HG03280 (cell line): ENCODE results near the gene PDCD1LG2.
A peak's percentile ranks its signal among the peaks of the same experiment; 100 is the strongest.
"Not testable (repeated sequence)": the region's sequence is repeated elsewhere in the genome, so short reads cannot be mapped to it uniquely, and the experiment has no call there.

Experiments
- ATAC-seq: cut with Tn5 transposase; IDR thresholded peaks from one replicate; pipeline ENCODE4 v1.9.1; 2021; ENCODE audit warnings: mild to moderate bottlenecking, moderate library complexity; ENCODE audit not compliant: unreplicated experiment

PDCD1LG2 gene

GRCh38 chr9:5563417-5563815 is 53.1 kb downstream of the PDCD1LG2 start:
- no peak for ATAC-seq

- no peak for ATAC-seq
These were observed 53.6 kb downstream of the PDCD1LG2 start for GRCh38 chr9:5563886-5564285.

GRCh38 chr9:5566054-5566618 is 55.8 kb downstream of the PDCD1LG2 start:
- no peak for ATAC-seq

GRCh38 chr9:5568868-5569267 is 58.5 kb downstream of the PDCD1LG2 start:
- ATAC-seq: no peak

GRCh38 chr9:5569409-5569808 is 59.1 kb downstream of the PDCD1LG2 start:
- ATAC-seq: no peak

- ATAC-seq: no peak
These were observed 59.6 kb downstream of the PDCD1LG2 start for GRCh38 chr9:5569891-5570290.

GRCh38 chr9:5571629-5572232 is 61.4 kb downstream of the PDCD1LG2 start:
- no peak for ATAC-seq

- ATAC-seq: no peak
These were observed 63.8 kb downstream of the PDCD1LG2 start for GRCh38 chr9:5574097-5574496.

GRCh38 chr9:5575000-5575399 is 64.7 kb downstream of the PDCD1LG2 start:
- ATAC-seq: no peak

- no peak for ATAC-seq
These were observed 66.9 kb downstream of the PDCD1LG2 start for GRCh38 chr9:5577225-5577624.

- no peak for ATAC-seq
These were observed 67.8 kb downstream of the PDCD1LG2 start for GRCh38 chr9:5578018-5578697.

GRCh38 chr9:5578698-5579085 is 68.4 kb downstream of the PDCD1LG2 start:
- ATAC-seq: no peak

GRCh38 chr9:5579881-5580280 is 69.5 kb downstream of the PDCD1LG2 start:
- ATAC-seq: no peak

- no peak for ATAC-seq
These were observed 70.3 kb downstream of the PDCD1LG2 start for GRCh38 chr9:5580650-5581049.

- ATAC-seq: not testable (repeated sequence)
These were observed 71.4 kb downstream of the PDCD1LG2 start for GRCh38 chr9:5581706-5582105.

- peak; percentile 56 for ATAC-seq
These were observed 72.5 kb downstream of the PDCD1LG2 start for GRCh38 chr9:5582835-5583195.

- ATAC-seq: peak; percentile 31
These were observed 76.1 kb downstream of the PDCD1LG2 start for GRCh38 chr9:5586391-5586802.

- ATAC-seq: peak; percentile 24
These were observed 76.7 kb downstream of the PDCD1LG2 start for GRCh38 chr9:5587024-5587423.

- no peak for ATAC-seq
These were observed 81.9 kb downstream of the PDCD1LG2 start for GRCh38 chr9:5592231-5592630.

GRCh38 chr9:5592904-5593303 is 82.6 kb downstream of the PDCD1LG2 start:
- ATAC-seq: no peak

GRCh38 chr9:5593904-5594303 is 83.6 kb downstream of the PDCD1LG2 start:
- ATAC-seq: peak; percentile 71

GRCh38 chr9:5596173-5596572 is 85.8 kb downstream of the PDCD1LG2 start:
- no peak for ATAC-seq
